COLO668 (cell line): ENCODE results near the gene ABCB7.
"Not testable (repeated sequence)": the region's sequence is repeated elsewhere in the genome, so short reads cannot be mapped to it uniquely, and the experiment has no call there.

ENCODE experiments used
- DNase-seq: peaks from one replicate; lab custom pipeline; 2025; ENCODE audit not compliant: unreplicated experiment; lab: John Stamatoyannopoulos, UW

Gene ABCB7

GRCh38 chrX:75106772-75107171 lies 49.3 kb downstream of the ABCB7 start:
- DNase-seq: no peak

DNA sequence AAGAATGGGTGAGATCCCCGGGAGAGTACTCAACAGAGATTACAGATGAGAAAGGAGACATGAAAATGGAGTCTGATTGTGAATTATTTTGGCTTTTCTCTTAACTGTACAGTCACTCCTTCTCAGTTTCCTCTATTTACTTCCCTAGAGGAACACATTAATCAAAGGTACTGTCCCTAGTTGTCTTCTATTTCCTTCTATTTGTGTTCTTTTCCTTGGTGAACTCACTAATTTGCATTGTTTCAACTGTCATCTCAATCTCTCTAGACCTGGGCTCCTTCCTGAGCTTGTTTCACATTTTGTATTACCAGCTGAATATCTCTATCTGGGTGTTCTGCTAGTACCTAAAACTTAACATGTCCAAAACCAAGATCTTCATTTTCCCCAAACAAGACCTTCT lies 59.8 kb downstream of the ABCB7 start:
- DNase-seq: no peak

DNA sequence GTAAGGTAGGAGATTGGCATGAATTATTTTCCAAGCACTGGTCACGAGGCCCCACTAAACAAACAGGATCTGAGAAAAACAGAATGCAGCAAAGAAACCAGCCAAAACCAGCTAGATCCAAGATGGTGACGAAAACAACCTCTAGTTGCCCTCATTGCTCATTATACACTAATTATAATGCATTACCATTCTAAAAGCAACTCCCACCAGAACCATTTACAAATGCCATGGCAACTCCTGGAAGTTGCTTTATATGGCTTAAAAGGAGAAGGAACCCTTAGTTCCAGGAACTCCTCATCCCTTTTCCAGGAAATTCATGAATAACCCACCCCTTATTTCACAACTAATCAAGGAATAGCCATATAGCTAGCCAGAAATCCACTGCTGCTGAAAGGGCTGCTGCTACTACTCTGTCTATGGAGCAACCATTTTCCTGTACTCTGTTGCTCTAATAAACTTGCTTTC lies 69.3 kb downstream of the ABCB7 start:
- no peak for DNase-seq

DNA sequence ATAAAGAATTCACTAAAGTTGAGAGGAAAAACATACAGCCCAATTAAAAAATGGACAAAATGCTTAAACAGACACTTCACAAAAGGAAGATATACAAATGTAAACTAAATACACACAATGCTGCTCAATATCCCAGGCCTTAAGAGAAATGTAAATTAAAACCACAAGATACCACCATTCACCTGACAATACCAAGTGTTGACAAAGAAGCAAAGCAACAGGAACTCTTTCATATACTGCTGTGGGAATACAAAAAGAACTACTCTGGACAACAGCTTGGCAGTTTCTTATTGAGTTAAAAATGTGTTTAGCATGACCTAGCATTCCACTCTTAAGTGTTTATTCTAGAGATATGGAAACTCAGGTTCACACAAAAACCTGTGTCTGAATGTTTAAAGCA lies 71.3 kb downstream of the ABCB7 start:
- DNase-seq: no peak

GRCh38 chrX:75076429-75076828 lies 79.7 kb downstream of the ABCB7 start:
- no peak for DNase-seq

DNA sequence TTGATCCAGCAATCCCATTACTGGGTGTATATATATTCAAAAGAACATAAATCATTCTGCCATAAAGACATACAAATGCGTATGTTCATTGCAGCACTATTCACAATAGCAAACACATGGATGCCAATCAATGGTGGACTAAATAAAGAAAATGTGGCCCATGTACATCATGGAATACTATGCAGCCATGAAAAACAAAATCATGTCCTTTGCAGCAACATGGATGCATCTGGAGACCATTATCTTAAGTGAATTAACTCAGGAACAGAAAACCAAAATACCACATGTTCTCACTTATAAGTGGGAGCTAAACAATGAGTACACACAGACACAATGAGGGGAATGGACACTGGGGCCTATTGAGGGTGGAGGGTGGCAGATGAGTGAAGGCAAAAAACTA lies 81.6 kb downstream of the ABCB7 start:
- no peak for DNase-seq

DNA sequence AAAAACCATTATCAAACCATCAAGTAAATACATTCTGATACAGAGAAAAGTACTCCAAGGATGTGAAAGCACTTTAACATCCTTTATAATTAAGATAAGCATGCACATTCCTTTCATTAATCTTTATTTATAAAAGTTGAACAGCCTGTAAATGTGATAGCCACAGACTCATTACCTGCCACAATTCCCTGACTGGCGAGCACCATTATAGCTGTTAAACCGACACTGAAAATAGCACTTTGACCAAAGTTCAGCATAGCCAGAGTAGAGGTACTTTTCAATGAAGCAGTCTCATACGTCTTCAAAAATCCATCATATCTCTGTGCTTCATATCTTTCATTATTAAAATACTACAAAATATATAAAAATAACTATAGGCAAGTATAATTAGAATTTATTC lies 84.7 kb downstream of the ABCB7 start:
- no peak for DNase-seq

GRCh38 chrX:75067931-75068330 lies 88.2 kb downstream of the ABCB7 start:
- no peak for DNase-seq

DNA sequence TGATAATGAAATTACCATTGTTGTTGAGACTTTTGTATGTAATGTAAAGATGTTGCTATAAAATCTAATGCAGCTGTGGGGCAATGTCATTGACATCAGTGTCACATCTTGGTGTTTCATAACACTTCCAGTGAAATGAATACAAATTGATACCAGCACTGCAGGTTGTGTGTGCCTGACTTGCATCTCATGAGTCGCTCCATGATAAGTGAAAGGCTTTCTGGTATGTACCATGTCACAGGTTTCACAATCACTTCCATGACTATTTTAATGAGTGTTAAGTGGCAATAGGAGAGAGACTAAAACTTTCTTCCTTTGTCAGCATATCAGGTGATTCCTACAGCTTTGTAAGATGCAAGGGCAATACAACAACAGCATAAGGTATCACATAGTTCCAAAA lies 94.4 kb downstream of the ABCB7 start:
- no peak for DNase-seq

DNA sequence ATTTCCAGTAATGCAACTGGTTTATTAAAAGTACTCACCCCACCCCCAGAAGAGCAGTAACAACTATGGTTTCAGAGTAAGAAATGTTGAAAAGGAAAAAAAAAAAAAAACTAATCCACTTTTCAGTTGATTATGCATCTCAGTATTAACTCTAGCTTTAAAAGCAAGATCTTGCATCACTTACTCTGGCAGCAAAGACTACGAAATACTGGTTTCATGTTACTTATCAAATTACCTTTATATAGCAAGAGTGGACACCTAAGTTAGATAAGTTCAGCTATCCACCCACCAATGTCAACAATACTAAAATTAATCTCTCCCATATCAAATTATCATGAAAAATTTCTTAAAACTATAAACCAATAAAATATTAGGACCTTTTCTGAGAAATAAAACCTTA lies 105.0 kb downstream of the ABCB7 start:
- DNase-seq: no peak

DNA sequence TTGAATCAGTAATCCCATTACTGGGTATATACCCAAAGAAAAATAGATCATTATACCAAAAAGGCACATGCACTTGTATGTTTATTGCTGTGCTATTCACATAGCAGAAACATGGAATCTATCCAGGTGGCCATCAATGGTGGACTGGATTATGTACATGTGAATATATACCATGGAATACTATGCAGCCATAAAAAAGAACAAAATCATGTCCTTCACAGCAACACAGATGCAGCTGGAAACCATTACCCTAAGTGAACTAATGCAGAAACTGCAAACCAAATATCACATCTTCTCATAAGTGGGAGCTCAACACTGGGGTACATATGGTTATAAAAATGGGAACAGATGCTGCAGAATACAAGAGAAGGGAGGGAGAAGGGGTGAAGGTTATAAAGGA lies 110.7 kb downstream of the ABCB7 start:
- no peak for DNase-seq

DNA sequence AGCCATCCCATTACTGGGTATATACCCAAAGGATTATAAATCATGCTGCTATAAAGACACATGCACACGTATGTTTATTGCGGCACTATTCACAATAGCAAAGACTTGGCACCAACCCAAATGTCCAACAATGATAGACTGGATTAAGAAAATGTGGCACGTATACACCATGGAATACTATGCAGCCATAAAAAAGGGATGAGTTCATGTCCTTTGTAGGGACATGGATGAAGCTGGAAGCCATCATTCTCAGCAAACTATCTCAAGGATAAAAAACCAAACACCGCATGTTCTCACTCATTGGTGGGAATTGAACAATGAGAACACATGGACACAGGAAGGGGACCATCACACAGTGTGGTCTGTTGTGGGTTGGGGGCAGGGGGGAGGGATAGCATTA lies 111.9 kb downstream of the ABCB7 start:
- not testable (repeated sequence) for DNase-seq

DNA sequence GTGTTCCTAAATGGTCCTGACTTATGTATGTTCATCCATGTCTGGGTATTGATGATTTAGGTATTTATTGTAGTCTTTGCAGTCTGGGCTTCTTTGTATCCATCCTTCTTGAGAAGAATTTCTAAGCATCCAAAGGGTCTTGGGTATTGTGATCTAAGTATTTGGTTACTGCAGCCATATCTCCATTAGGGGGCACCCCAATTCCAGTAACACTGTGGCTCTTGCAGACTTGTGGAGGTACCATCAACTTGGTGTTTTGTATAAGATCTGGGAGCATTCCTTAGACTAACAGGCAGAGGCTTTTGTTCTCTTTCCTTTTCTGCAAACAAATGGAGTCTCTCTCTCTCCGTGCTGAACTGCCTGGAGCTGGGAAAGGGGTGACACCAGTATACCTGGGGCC lies 117.2 kb downstream of the ABCB7 start:
- DNase-seq: no peak
